Measurements from ENCODE around the gene SMYD3. TPM values are rescaled to one million over a fixed set of nuclear protein-coding genes. Genes with fewer than 3 reads are reported as not detected.

The SMYD3 gene
- total RNA-seq, 3 donors from 2014 or later (not counting 1 experiment from before 2014, with no cell fraction given), result 43.6 to 48.0 (median 46.1) TPM

DNA sequence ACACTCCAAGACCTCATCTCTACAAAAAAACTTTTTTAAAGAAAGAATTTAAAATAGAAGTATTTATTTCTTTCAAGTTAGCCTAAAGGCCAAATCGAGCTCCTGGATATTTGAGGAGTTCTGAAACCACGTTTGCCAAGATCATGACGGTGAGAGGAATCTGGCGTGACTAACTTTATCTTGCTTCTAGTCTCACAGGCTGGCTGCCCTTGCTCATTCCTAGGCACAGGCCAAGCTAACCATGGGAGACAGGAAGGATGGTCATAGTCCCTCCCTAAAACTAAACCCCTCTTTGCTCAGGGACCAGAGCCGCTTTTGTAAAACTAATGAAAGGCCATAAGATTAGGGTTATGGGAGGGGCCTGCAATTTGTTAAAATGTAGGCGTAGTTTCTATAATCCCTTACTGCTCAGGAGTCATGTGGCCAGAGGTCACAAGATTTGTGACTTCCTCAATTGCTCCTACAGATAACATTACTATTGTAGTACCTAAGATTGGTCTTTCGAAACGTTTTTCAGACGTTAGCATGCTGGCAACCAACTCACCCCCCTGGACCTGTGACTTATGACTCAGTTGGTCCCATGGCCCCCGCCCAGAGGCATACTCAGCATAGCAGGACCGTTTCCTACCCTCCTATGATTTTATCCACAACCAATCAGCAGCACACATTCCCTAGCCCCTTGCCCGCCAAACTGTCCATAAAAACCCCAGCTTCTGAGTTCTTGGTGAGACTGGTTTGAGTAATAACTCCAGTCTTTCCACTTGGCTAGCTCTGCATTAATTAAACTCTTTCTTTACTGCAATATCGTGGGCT lies 425.0 kb downstream of the SMYD3 start:
- intact Hi-C loops (cut with micrococcal nuclease), result no loop called here
- H3K4me1 Mint-ChIP-seq, result peaks cover 7 to 23% of the 10 kb centered on the region in 2 donors

GRCh38 chr1:246081138-246081702 lies 425.9 kb downstream of the SMYD3 start:
- Histone ChIP-seq H3K27me3 (ENCODE audit: control insufficient read depth, insufficient read depth, low read length) (no peaks in the 10 kb centered on the region), H3K4me3 (ENCODE audit: low read length) (no peak overlapping the region), H3K9me3 (ENCODE audit: control insufficient read depth, insufficient read depth, low read length) (peaks cover 6% of the 10 kb centered on the region), H3K27ac (ENCODE audit: low read length) (no peak overlapping the region), H3K36me3 (ENCODE audit: control insufficient read depth, insufficient read depth, low read length) (no peaks in the 10 kb centered on the region), H3K4me1 (ENCODE audit: control insufficient read depth, insufficient read depth, low read length) (no peaks in the 10 kb centered on the region)
- peak in 1 of 3 donors; percentile 46 for ATAC-seq
- Mint-ChIP-seq H3K4me3 (no peak overlapping the region), H3K4me1 (peaks cover 5 to 23% of the 10 kb centered on the region in 2 donors), H3K36me3 (no peaks in the 10 kb centered on the region), H3K9me3 (no peaks in the 10 kb centered on the region), H3K27me3 (ENCODE audit: low read depth in 2 of 2) (no peaks in the 10 kb centered on the region), H3K27ac (peak overlapping the region; percentile 2 to 58)
- TF ChIP-seq CTCF (IDR thresholded peaks at IDR 0.05), result no peak
- no peak for DNase-seq
- intact Hi-C loops (cut with micrococcal nuclease), result no loop called here
- WGBS (ENCODE audit: insufficient coverage), result 80% methylated on average over 1 of the region's 4 CpGs

More for the DNA sequence above, 425.0 kb downstream of the SMYD3 start:
- DNase-seq (no peak), ATAC-seq (no peak)
- Histone ChIP-seq H3K36me3 (ENCODE audit: control insufficient read depth, insufficient read depth, low read length) (no peaks in the 10 kb centered on the region), H3K27me3 (ENCODE audit: control insufficient read depth, insufficient read depth, low read length) (no peaks in the 10 kb centered on the region), H3K27ac (ENCODE audit: low read length) (no peak overlapping the region), H3K4me3 (ENCODE audit: low read length) (no peak overlapping the region), H3K9me3 (ENCODE audit: control insufficient read depth, insufficient read depth, low read length) (peaks cover 6% of the 10 kb centered on the region), H3K4me1 (ENCODE audit: control insufficient read depth, insufficient read depth, low read length) (no peaks in the 10 kb centered on the region)
- no peak for TF ChIP-seq CTCF (IDR thresholded peaks at IDR 0.05)
- Mint-ChIP-seq H3K4me3 (no peak overlapping the region), H3K27ac (peak overlapping the region in 1 of 2 donors; percentile 58), H3K9me3 (no peaks in the 10 kb centered on the region), H3K36me3 (no peaks in the 10 kb centered on the region), H3K27me3 (ENCODE audit: low read depth in 2 of 2) (no peaks in the 10 kb centered on the region)
- WGBS (ENCODE audit: insufficient coverage), result 87% methylated on average over 10 of the region's 13 CpGs

GRCh38 chr1:246080031-246080430 lies 427.0 kb downstream of the SMYD3 start:
- no peak overlapping the region for H3K4me3 ChIP-seq (ENCODE audit: low read length)
- H3K27me3 Mint-ChIP-seq (ENCODE audit: low read depth in 2 of 2), result no peaks in the 10 kb centered on the region
- H3K27ac ChIP-seq (ENCODE audit: low read length), result no peak overlapping the region
- WGBS (ENCODE audit: insufficient coverage), result 96% methylated on average over 9 of the region's 9 CpGs
- H3K4me3 Mint-ChIP-seq, result no peak overlapping the region
- H3K27me3 ChIP-seq (ENCODE audit: control insufficient read depth, insufficient read depth, low read length), result no peaks in the 10 kb centered on the region
- intact Hi-C loops (cut with micrococcal nuclease), result no loop called here
- no peaks in the 10 kb centered on the region for H3K36me3 ChIP-seq (ENCODE audit: control insufficient read depth, insufficient read depth, low read length)
- ATAC-seq (no peak), DNase-seq (no peak)
- no peak for TF ChIP-seq CTCF (IDR thresholded peaks at IDR 0.05)
- H3K27ac Mint-ChIP-seq, result no peak overlapping the region
- no peaks in the 10 kb centered on the region for H3K9me3 Mint-ChIP-seq
- peaks cover 6% of the 10 kb centered on the region for H3K9me3 ChIP-seq (ENCODE audit: control insufficient read depth, insufficient read depth, low read length)
- H3K36me3 Mint-ChIP-seq, result no peaks in the 10 kb centered on the region
- peaks cover 5 to 23% of the 10 kb centered on the region in 2 donors for H3K4me1 Mint-ChIP-seq
- no peaks in the 10 kb centered on the region for H3K4me1 ChIP-seq (ENCODE audit: control insufficient read depth, insufficient read depth, low read length)

Measured in natural killer cell (primary cell).